NCI-H187 treated with DMSO at 0.1 percent for 48 hours (cell line): ENCODE data around the gene ESPNL.

Experiments
- DNase-seq: peaks from one replicate; lab custom pipeline; 2025; lab: John Stamatoyannopoulos, UW

ESPNL gene

GRCh38 chr2:238075397-238075796 is 24.7 kb upstream of the ESPNL start:
- DNase-seq, result no peak

GRCh38 chr2:238077292-238077691 is 22.8 kb upstream of the ESPNL start:
- DNase-seq, result no peak

- DNase-seq, result no peak
Measured at GRCh38 chr2:238079874-238080327, 20.2 kb upstream of the ESPNL start.

GRCh38 chr2:238080518-238080917 is 19.6 kb upstream of the ESPNL start:
- DNase-seq, result no peak

GRCh38 chr2:238081150-238081549 is 19.0 kb upstream of the ESPNL start:
- DNase-seq, result no peak

- DNase-seq, result no peak
Measured at GRCh38 chr2:238081561-238081960, 18.6 kb upstream of the ESPNL start.

- DNase-seq, result no peak
Measured at GRCh38 chr2:238082151-238082550, 18.0 kb upstream of the ESPNL start.

GRCh38 chr2:238082827-238083226 is 17.3 kb upstream of the ESPNL start:
- no peak for DNase-seq

GRCh38 chr2:238083919-238084318 is 16.2 kb upstream of the ESPNL start:
- no peak for DNase-seq

- DNase-seq, result no peak
Measured at GRCh38 chr2:238084761-238085160, 15.4 kb upstream of the ESPNL start.

- DNase-seq, result no peak
Measured at GRCh38 chr2:238085899-238086298, 14.2 kb upstream of the ESPNL start.

- DNase-seq, result no peak
Measured at GRCh38 chr2:238087211-238087610, 12.9 kb upstream of the ESPNL start.

GRCh38 chr2:238090887-238091286 is 9.3 kb upstream of the ESPNL start:
- no peak for DNase-seq

GRCh38 chr2:238091436-238092060 is 8.6 kb upstream of the ESPNL start:
- no peak for DNase-seq

- no peak for DNase-seq
Measured at GRCh38 chr2:238092486-238093035, 7.6 kb upstream of the ESPNL start.

GRCh38 chr2:238093181-238094140 is 6.7 kb upstream of the ESPNL start:
- DNase-seq, result no peak

- DNase-seq, result no peak
Measured at GRCh38 chr2:238094438-238095022, 5.6 kb upstream of the ESPNL start.

- no peak for DNase-seq
Measured at GRCh38 chr2:238095143-238095542, 5.0 kb upstream of the ESPNL start.

- DNase-seq, result no peak
Measured at GRCh38 chr2:238096311-238097011, 3.7 kb upstream of the ESPNL start.

- no peak for DNase-seq
Measured at GRCh38 chr2:238097201-238097987, 2.7 kb upstream of the ESPNL start.
